WTC11 (cell line): Measurements from ENCODE around the gene RPRD1B.

Experiments used
- JUN ChIP-seq: sonication (generic); formaldehyde crosslinking; IDR thresholded peaks from 2 replicates; pipeline ENCODE4 v1.8.0; 2023; ENCODE audit warnings: mild to moderate bottlenecking, missing genetic modification reagents
- NFE2L1 ChIP-seq: sonication (generic); formaldehyde crosslinking; IDR thresholded peaks from 2 replicates; pipeline ENCODE4 v1.8.1; 2023; ENCODE audit warnings: missing genetic modification reagents
- NR2C2 ChIP-seq: sonication (generic); formaldehyde crosslinking; IDR thresholded peaks from 2 replicates; pipeline ENCODE4 v1.8.0; 2022; ENCODE audit warnings: mild to moderate bottlenecking, missing genetic modification reagents
- ZBTB21 ChIP-seq: sonication (generic); formaldehyde crosslinking; IDR thresholded peaks from 2 replicates; pipeline ENCODE4 v1.8.1; 2023; ENCODE audit warnings: mild to moderate bottlenecking, missing genetic modification reagents, borderline replicate concordance
- ZNF232 ChIP-seq: sonication (generic); formaldehyde crosslinking; IDR thresholded peaks from 2 replicates; pipeline ENCODE4 v1.8.0; 2022; ENCODE audit warnings: mild to moderate bottlenecking, missing genetic modification reagents
- ZNF671 ChIP-seq: fragments of 250-450 bp; sonication (Bioruptor Pico); IDR thresholded peaks from 2 replicates; pipeline ENCODE4 v1.8.0; 2021; ENCODE audit warnings: mild to moderate bottlenecking
- TF ChIP-seq, protein P1 (sequence below): sonication (generic); formaldehyde crosslinking; IDR thresholded peaks from 2 replicates; pipeline ENCODE4 v1.8.1; 2022; ENCODE audit warnings: mild to moderate bottlenecking, moderate library complexity, missing genetic modification reagents
- TF ChIP-seq, protein P2 (sequence below): fragments of 200-600 bp; IDR thresholded peaks from 2 replicates; pipeline ENCODE4 v1.8.0; 2022; ENCODE audit warnings: antibody characterized with exemption
- TF ChIP-seq, protein P3 (sequence below): sonication (generic); formaldehyde crosslinking; IDR thresholded peaks from 2 replicates; pipeline ENCODE4 v1.8.0; 2022; ENCODE audit warnings: mild to moderate bottlenecking, missing genetic modification reagents
- TF ChIP-seq, protein P4 (sequence below): sonication (generic); formaldehyde crosslinking; IDR thresholded peaks from 2 replicates; pipeline ENCODE4 v1.8.0; 2022; ENCODE audit warnings: missing genetic modification reagents
- TF ChIP-seq, protein P5 (sequence below): sonication (generic); formaldehyde crosslinking; IDR thresholded peaks from 2 replicates; pipeline ENCODE4 v1.8.1; 2023; ENCODE audit warnings: mild to moderate bottlenecking, missing genetic modification reagents, moderate library complexity

DNA sequence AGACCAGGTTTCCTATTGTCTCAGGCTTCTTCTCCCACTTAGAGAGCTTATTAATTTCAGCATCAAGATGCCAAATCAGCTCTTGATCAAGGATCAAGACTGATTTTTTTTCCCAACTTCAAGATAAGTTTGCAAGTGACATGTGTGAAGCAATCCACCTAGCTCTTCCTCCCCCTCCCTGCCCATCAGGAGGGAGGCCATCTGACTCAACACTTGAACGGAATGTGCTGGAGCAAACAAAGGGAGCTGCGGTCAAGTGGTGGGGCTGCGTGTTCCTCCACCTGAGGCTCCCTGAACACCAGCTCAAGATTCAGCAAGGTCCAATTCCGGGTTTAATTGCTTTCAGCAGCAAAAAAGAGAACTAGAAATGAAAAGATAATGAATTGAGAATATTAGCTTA, 39.0 kb upstream of the RPRD1B start:
- TF ChIP-seq, protein P1, sequence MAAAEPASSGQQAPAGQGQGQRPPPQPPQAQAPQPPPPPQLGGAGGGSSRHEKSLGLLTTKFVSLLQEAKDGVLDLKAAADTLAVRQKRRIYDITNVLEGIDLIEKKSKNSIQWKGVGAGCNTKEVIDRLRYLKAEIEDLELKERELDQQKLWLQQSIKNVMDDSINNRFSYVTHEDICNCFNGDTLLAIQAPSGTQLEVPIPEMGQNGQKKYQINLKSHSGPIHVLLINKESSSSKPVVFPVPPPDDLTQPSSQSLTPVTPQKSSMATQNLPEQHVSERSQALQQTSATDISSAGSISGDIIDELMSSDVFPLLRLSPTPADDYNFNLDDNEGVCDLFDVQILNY (CRISPR knock-in tag): no peak
- TF ChIP-seq NR2C2 (CRISPR knock-in tag): no peak
- TF ChIP-seq, protein P2, sequence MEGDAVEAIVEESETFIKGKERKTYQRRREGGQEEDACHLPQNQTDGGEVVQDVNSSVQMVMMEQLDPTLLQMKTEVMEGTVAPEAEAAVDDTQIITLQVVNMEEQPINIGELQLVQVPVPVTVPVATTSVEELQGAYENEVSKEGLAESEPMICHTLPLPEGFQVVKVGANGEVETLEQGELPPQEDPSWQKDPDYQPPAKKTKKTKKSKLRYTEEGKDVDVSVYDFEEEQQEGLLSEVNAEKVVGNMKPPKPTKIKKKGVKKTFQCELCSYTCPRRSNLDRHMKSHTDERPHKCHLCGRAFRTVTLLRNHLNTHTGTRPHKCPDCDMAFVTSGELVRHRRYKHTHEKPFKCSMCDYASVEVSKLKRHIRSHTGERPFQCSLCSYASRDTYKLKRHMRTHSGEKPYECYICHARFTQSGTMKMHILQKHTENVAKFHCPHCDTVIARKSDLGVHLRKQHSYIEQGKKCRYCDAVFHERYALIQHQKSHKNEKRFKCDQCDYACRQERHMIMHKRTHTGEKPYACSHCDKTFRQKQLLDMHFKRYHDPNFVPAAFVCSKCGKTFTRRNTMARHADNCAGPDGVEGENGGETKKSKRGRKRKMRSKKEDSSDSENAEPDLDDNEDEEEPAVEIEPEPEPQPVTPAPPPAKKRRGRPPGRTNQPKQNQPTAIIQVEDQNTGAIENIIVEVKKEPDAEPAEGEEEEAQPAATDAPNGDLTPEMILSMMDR: no peak
- no peak for TF ChIP-seq ZNF671 (CRISPR knock-in tag)
- TF ChIP-seq, protein P3, sequence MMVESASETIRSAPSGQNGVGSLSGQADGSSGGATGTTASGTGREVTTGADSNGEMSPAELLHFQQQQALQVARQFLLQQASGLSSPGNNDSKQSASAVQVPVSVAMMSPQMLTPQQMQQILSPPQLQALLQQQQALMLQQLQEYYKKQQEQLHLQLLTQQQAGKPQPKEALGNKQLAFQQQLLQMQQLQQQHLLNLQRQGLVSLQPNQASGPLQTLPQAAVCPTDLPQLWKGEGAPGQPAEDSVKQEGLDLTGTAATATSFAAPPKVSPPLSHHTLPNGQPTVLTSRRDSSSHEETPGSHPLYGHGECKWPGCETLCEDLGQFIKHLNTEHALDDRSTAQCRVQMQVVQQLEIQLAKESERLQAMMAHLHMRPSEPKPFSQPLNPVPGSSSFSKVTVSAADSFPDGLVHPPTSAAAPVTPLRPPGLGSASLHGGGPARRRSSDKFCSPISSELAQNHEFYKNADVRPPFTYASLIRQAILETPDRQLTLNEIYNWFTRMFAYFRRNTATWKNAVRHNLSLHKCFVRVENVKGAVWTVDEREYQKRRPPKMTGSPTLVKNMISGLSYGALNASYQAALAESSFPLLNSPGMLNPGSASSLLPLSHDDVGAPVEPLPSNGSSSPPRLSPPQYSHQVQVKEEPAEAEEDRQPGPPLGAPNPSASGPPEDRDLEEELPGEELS (CRISPR knock-in tag): no peak
- TF ChIP-seq, protein P4, sequence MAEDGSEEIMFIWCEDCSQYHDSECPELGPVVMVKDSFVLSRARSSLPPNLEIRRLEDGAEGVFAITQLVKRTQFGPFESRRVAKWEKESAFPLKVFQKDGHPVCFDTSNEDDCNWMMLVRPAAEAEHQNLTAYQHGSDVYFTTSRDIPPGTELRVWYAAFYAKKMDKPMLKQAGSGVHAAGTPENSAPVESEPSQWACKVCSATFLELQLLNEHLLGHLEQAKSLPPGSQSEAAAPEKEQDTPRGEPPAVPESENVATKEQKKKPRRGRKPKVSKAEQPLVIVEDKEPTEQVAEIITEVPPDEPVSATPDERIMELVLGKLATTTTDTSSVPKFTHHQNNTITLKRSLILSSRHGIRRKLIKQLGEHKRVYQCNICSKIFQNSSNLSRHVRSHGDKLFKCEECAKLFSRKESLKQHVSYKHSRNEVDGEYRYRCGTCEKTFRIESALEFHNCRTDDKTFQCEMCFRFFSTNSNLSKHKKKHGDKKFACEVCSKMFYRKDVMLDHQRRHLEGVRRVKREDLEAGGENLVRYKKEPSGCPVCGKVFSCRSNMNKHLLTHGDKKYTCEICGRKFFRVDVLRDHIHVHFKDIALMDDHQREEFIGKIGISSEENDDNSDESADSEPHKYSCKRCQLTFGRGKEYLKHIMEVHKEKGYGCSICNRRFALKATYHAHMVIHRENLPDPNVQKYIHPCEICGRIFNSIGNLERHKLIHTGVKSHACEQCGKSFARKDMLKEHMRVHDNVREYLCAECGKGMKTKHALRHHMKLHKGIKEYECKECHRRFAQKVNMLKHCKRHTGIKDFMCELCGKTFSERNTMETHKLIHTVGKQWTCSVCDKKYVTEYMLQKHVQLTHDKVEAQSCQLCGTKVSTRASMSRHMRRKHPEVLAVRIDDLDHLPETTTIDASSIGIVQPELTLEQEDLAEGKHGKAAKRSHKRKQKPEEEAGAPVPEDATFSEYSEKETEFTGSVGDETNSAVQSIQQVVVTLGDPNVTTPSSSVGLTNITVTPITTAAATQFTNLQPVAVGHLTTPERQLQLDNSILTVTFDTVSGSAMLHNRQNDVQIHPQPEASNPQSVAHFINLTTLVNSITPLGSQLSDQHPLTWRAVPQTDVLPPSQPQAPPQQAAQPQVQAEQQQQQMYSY (CRISPR knock-in tag): no peak
- TF ChIP-seq NFE2L1 (CRISPR knock-in tag): no peak
- no peak for TF ChIP-seq ZBTB21 (CRISPR knock-in tag)
- TF ChIP-seq JUN (CRISPR knock-in tag): no peak
- TF ChIP-seq, protein P5, sequence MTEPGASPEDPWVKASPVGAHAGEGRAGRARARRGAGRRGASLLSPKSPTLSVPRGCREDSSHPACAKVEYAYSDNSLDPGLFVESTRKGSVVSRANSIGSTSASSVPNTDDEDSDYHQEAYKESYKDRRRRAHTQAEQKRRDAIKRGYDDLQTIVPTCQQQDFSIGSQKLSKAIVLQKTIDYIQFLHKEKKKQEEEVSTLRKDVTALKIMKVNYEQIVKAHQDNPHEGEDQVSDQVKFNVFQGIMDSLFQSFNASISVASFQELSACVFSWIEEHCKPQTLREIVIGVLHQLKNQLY (CRISPR knock-in tag): no peak
- no peak for TF ChIP-seq ZNF232 (CRISPR knock-in tag)
